Fibroblast of pulmonary artery (primary cell): ENCODE results near the gene ANTXRL.
"Not testable (repeated sequence)": the region's sequence is repeated elsewhere in the genome, so short reads cannot be mapped to it uniquely, and the experiment has no call there.

Source experiments
- DNase-seq: peaks from one replicate; pipeline ENCODE4 v3.0.0-alpha.2; 2010; ENCODE audit warnings: low read depth
- H3K4me3 ChIP-seq: replicated peaks from 2 replicates; pipeline ENCODE4 v1.5.1; 2011; ENCODE audit warnings: low read depth, mild to moderate bottlenecking, control low read depth, low read length, moderate library complexity
- TF ChIP-seq, protein P1 (sequence below): IDR thresholded peaks from 2 replicates; pipeline ENCODE4 v1.5.1; 2011; ENCODE audit warnings: mild to moderate bottlenecking, control low read depth, low read length, inconsistent platforms; ENCODE audit errors: missing control alignments

Gene ANTXRL

DNA sequence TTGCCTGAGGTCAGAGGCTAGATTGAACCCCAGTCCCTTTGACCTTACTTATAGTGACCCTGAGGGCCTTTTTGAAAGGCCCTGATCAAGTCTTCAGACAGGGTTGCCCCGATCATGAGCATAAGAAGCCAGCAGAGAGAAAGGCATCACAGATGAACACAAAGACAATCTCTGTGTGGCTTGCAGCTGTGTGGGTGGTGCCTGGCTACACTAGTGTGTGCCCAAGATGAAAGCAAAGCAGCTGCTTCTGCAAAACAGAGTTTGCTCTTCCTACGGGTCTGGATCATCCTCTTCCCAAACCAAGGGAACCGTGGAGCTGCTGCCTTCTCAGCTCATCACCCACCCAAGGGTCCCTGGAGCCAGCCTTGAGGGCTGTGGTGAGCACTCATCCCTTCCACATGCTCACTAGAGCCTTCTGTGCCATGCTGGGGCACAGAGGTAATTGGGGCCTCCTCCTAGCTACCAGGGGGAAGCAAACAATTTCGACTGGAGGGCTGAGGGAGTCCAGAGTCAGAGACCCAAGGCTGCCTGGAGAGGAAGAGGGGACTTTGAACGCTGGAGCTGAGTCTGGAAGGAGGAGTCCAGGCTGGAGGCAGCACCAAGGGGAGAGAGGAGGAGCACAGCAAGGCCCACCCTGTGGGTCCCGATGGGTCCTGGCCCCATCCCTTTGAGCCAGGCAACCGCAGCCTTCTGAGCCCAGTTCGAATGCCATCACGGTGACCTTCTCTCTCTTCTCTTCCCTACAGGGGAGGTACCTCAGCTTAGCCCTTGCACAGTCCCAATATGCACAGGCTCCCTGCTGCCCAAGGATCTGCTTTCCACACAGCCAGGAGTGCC lies 42.3 kb downstream of the ANTXRL start:
- DNase-seq: no peak
- TF ChIP-seq, protein P1, sequence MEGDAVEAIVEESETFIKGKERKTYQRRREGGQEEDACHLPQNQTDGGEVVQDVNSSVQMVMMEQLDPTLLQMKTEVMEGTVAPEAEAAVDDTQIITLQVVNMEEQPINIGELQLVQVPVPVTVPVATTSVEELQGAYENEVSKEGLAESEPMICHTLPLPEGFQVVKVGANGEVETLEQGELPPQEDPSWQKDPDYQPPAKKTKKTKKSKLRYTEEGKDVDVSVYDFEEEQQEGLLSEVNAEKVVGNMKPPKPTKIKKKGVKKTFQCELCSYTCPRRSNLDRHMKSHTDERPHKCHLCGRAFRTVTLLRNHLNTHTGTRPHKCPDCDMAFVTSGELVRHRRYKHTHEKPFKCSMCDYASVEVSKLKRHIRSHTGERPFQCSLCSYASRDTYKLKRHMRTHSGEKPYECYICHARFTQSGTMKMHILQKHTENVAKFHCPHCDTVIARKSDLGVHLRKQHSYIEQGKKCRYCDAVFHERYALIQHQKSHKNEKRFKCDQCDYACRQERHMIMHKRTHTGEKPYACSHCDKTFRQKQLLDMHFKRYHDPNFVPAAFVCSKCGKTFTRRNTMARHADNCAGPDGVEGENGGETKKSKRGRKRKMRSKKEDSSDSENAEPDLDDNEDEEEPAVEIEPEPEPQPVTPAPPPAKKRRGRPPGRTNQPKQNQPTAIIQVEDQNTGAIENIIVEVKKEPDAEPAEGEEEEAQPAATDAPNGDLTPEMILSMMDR: no peak
- H3K4me3 ChIP-seq: no peak overlapping the region

DNA sequence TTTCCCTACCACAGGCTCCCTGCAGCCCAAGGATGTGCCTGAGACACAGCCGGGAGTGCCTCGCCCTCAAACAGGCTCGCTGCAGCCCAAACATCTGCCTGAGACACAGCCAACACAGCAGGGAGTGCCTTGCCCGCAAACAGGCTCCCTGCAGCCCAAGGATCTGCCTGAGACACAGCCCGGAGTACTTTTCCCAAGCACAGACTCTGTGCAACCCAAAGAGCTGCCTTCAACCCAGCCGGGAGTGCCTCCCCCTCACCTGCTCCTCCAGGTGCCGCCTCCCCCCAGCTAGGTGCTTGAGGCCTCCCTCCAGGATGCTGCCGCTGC lies 42.9 kb downstream of the ANTXRL start:
- TF ChIP-seq, protein P1: no peak
- H3K4me3 ChIP-seq: no peak overlapping the region
- no peak for DNase-seq

DNA sequence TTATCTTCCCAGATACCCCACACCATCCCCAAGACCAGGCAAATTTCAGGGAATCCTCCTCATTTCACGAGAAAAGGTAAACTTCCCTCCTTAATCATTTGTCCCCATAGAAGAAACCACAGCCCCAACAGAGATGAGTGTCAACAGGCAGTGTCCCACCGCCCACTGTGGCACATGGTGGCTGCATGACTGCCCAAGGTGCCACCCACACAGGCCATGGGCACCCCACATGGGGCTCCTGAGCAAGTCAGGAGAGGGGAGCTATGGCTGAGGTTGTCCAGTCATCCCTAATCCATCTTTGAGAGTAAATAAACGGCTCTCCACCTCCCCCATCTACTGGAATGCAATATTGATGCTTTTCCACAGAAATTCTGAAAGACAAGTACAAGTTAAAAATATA lies 44.1 kb downstream of the ANTXRL start:
- H3K4me3 ChIP-seq: no peak overlapping the region
- DNase-seq: no peak
- TF ChIP-seq, protein P1: no peak

DNA sequence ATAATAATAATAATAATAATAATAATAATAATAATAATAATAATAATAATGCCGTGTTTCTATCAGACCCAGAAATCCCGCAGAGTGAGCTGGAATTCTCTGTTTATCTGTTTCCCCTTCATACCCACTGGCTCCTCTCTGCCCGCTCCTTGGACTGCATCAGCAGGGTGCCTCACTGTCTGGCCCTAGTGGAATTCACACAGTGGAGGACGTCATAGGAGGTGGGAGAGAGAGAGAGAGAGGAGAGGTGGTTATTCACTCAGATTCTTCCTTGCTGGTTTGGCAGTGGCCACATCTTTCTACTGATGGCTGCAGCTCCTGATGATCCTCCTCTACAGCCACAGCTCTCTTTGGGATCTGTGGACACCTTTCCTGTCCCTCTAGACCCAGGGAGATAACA lies 78.7 kb downstream of the ANTXRL start:
- DNase-seq: peak; percentile 3
- not testable (repeated sequence) for H3K4me3 ChIP-seq

DNA sequence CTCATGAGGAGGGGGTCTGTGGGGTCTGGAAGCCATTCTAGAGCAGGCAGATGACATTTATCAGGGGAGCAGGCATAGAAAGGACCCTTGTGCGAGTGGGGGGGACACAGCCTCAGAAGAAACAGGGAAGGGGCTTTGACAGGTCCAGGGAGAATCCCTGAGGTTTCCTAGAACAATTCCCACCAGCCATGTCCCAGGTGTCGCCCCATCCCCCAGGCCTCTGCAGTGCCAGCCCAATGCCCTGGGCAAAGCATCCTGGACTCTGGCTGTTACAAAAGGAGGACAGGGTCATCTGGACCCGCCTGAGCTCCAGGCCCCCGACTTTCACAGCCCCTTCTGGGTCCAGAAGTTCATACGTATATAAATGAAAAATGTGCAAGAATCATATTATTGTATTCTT lies 80.4 kb downstream of the ANTXRL start:
- DNase-seq, H3K4me3 ChIP-seq: not testable (repeated sequence)

DNA sequence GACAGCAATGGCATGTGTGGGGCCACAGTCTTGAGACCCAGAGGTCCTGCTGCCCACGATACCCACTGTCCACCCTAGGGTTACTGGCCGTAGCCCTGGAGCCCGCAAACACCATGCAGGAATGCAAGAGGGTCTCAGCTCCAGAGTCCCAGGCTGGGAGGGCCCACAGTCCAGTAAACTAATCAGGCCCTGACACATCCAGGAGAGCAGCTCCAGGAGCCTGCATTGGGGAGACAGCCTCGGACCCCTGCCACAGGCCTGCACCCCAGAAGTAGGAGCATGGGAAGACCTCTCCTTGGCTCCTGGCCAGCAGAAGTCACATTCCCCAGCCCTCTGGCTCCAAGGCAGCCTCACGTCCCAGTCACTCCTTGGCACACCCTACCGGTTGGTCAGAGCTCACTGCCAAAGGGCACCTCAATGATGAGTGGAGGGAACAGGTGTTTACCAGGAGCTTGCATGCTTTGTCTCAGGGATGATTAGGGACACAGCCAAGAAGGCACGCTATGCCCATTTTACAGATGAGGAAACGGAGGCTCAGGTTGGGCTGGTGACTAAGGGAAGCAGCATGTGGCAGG lies 81.0 kb downstream of the ANTXRL start:
- not testable (repeated sequence) for DNase-seq, H3K4me3 ChIP-seq

DNA sequence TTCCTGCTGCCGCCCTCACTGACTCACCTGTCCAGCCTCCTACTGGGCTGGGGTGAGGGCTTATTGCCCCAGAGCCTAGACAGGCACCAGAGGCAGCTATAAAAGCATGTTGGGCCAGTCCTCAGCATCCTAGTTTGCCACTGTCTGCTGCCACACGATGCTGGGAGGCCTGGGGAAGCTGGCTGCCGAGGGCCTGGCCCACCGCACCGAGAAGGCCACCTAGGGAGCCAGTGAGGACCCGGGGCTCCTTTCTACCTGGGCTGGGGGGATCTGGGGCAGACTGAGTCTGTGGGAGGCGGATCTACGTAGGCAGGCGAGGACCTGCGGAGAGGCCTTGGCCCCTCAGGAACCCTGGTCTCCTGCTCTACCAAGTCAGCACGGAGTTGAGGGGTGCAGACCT lies 82.2 kb downstream of the ANTXRL start:
- DNase-seq, H3K4me3 ChIP-seq: not testable (repeated sequence)

DNA sequence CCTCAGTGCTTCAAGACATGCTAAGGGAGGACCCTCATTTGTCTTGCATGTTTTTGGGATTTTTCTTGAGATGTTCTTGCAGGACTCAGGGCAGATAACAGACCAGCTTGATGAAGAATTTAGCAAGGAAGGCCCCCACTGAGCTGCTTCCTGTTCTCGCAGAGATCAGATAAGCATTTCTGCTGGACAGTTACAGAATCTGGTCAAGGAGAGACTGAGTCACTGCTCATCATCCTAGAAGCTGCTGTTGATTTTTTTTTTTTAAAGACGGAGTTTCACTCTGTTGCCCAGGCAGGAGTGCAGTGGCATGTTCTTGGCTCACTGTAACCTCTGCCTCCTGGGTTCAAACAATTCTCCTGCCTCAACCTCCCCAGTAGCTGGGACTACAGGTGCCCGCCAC lies 87.6 kb downstream of the ANTXRL start:
- H3K4me3 ChIP-seq, DNase-seq: not testable (repeated sequence)

DNA sequence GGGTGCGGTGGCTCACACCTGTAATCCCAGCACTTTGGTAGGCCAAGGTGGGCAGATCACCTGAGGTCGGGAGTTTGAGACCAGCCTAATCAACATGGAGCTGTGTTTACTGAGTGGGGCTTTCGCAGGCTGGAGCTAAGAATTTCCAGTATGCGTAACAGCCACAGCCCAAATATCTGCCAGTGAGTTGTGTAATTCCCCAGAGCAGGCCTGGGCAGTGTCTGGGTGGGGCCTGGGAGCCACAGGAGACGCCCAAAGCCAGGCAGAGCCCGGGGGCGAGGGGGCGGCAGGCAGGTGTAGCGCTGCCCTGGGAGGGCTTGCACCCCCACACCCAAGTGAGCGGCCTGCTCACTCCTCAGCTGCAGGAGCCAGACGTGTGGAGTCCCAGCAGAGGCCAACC lies 88.6 kb downstream of the ANTXRL start, which contains the start of gene ANXA8L1:
ANXA8L1 (plus strand) TSS at position 371 of the 400 bp plus-strand sequence. CDS start 76 bp downstream, outside the sequence.
- H3K4me3 ChIP-seq, DNase-seq: not testable (repeated sequence)

DNA sequence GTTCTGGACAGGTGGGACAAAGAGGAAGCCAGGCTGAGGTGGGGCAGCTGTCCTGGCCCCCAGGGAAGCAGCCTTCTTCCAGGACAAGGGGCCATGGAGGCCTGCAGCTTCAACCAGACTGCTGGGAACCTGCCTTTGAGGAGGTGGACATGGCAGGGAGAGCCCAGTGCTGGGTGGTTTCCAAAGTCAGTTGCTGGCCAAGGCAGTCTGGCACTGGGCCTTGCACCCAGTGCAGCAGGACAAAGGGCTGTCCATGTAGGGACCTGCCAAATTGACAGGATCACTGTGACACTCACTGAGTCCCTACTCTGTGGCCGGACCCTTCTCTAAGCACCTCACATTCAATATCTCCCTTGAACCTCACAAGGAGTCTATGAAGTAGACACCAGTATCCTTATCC lies 90.2 kb downstream of the ANTXRL start:
- H3K4me3 ChIP-seq, DNase-seq: not testable (repeated sequence)

DNA sequence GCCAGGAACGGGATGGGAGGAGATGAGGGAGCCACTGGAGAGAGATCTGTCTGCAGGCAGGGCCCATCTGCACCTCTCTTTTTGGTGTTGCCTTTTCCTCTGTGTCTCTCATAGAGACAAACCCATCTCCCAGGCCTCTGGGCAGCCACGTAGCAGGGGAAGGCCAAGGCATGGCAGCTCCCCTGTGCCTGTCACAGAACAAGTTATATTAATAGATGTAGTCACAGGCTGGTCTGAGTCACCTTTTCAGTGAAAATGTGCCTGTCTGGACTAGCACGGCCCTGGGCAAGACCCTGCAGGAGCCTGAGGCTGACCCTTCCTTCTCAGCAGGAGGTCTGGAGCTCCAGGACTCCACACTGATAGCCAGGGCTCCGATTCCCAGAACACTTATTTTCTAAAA lies 90.9 kb downstream of the ANTXRL start:
- H3K4me3 ChIP-seq, DNase-seq: not testable (repeated sequence)

DNA sequence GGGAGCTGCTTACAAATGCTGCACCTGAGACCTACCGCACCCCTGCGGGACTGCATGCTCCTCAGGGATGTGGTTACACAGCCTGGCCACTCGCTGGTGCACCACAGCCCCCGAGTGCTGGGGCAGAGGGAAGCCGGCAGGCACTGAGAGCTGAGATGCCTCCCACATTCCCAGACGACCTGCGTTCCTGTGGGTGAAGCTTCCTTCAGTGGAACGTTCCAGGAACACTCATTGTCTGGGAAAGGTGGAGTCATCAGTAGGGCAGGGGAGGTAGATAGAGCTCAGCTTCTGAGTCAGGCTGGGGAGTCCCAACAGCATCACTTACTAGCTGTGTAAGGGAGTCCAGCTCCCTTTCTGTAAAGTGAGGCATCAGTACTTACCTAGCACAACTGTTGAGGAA lies 91.3 kb downstream of the ANTXRL start:
- not testable (repeated sequence) for H3K4me3 ChIP-seq, DNase-seq

DNA sequence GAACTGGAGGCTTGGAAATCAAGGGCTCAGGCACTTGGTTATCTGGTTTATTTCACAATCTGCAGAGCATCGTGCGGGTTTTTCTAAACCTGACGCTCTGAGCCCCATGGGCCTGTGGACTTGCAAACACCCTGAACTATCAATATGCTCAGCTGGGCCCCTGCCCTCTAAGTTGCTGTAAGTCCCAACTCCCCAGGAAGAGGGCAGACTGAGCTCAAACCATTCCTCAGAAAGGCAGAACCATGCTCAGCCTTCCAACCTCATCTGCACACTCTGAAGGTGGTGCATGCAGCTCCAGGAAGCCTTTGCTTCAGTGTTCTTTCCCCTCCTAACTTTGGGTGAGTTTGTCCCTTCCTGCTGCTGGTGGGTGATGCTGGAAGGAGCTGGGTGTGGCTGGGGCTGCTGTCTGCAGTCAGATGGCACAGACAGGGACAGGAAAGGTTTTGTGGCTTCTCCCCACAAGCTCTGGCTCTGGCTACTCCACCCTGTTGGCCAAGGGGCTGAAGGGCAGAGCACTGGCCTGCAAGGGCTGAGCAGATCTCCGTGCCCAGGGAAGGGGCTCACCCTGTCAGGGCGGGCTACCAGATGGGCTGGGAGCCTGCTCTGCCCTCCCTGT lies 92.5 kb downstream of the ANTXRL start:
- not testable (repeated sequence) for H3K4me3 ChIP-seq, DNase-seq
